ENCODE data around the gene SWI5. TPM values are rescaled to one million over a fixed set of nuclear protein-coding genes. Genes with fewer than 3 reads are reported as not detected.

SWI5 gene
- total RNA-seq, 2 experiments from 2014 or later, result 3.0 to 4.1 TPM

- Histone ChIP-seq H3K36me3 (ENCODE audit: insufficient read depth, low read length) (peaks cover 29% of the 10 kb centered on the region), H3K27ac (ENCODE audit: low read depth in 1 of 2, low read length in 2 of 2) (no peak overlapping the region), H3K9me3 (ENCODE audit: control insufficient read depth in 1 of 2, insufficient read depth in 1 of 2, low read length in 2 of 2) (no peaks in the 10 kb centered on the region), H3K4me3 (ENCODE audit: low read length) (no peak overlapping the region), H3K4me1 (ENCODE audit: insufficient read depth, low read length) (peaks cover 20% of the 10 kb centered on the region), H3K27me3 (ENCODE audit: control insufficient read depth in 1 of 2, insufficient read depth in 2 of 2, low read length in 2 of 2) (no peaks in the 10 kb centered on the region)
- POLR2A ChIA-PET, result no interaction called here
- intact Hi-C loops (cut with DNase I, micrococcal nuclease), result loop anchor here in 1 of 2 experiments (10.0 kb wide), 1 partner anchor 60 kb away; the partner anchor contains the start of gene CIZ1
- no peak for ATAC-seq (ENCODE audit: poor library complexity)
- H3K27me3 Mint-ChIP-seq, result peaks cover 5% of the 10 kb centered on the region
- no peak for TF ChIP-seq CTCF (IDR thresholded peaks at IDR 0.05)
- H3K4me3 Mint-ChIP-seq, result no peak overlapping the region
- DNase-seq, result peak in 1 of 14 experiments; percentile 13
- no peaks in the 10 kb centered on the region for H3K9me3 Mint-ChIP-seq
- peaks cover 22% of the 10 kb centered on the region for H3K36me3 Mint-ChIP-seq (ENCODE audit: low read depth)
- no peak overlapping the region for H3K27ac Mint-ChIP-seq
- CTCF ChIA-PET, result no interaction called here
- H3K4me1 Mint-ChIP-seq (ENCODE audit: low read depth), result peaks cover 22% of the 10 kb centered on the region
These were observed 21.7 kb upstream of the SWI5 start for GRCh38 chr9:128254362-128254761.

- ATAC-seq (ENCODE audit: poor library complexity) (no peak), DNase-seq (peak; percentile 35 to 74 (median 48))
- Mint-ChIP-seq H3K4me1 (ENCODE audit: low read depth) (peaks cover 15% of the 10 kb centered on the region), H3K9me3 (no peaks in the 10 kb centered on the region), H3K4me3 (peak overlapping the region; percentile 66), H3K27ac (no peak overlapping the region), H3K36me3 (ENCODE audit: low read depth) (peaks cover 25% of the 10 kb centered on the region), H3K27me3 (peaks cover 5% of the 10 kb centered on the region)
- H3K27ac ChIP-seq (ENCODE audit: low read depth in 1 of 2, low read length in 2 of 2), result no peak overlapping the region
- no peak overlapping the region for H3K4me3 ChIP-seq (ENCODE audit: low read length)
- peak; percentile 74 for TF ChIP-seq CTCF (IDR thresholded peaks at IDR 0.05)
- no peaks in the 10 kb centered on the region for H3K27me3 ChIP-seq (ENCODE audit: control insufficient read depth in 1 of 2, insufficient read depth in 2 of 2, low read length in 2 of 2)
- H3K4me1 ChIP-seq (ENCODE audit: insufficient read depth, low read length), result peaks cover 14% of the 10 kb centered on the region
- ChIA-PET CTCF (interaction anchor here (0.5 to 0.6 kb wide), 2 partner anchors 21 to 1024 kb away, joined by 3 read pairs; partner anchors contain the start of genes GOLGA2 and SWI5), POLR2A (no interaction called here)
- intact Hi-C loops (cut with DNase I, micrococcal nuclease), result loop anchor here (1.0 to 10.0 kb wide), 2 partner anchors 60 to 86 kb away; partner anchors contain the start of gene CIZ1 (in 1 of the 2)
- no peaks in the 10 kb centered on the region for H3K9me3 ChIP-seq (ENCODE audit: control insufficient read depth in 1 of 2, insufficient read depth in 1 of 2, low read length in 2 of 2)
- H3K36me3 ChIP-seq (ENCODE audit: insufficient read depth, low read length), result peaks cover 36% of the 10 kb centered on the region
These were observed 21.0 kb upstream of the SWI5 start for GRCh38 chr9:128254855-128255759.

- CTCF ChIA-PET, result no interaction called here
- Histone ChIP-seq H3K4me3 (ENCODE audit: low read length) (no peak overlapping the region), H3K9me3 (ENCODE audit: control insufficient read depth in 1 of 2, insufficient read depth in 1 of 2, low read length in 2 of 2) (no peaks in the 10 kb centered on the region), H3K27me3 (ENCODE audit: control insufficient read depth in 1 of 2, insufficient read depth in 2 of 2, low read length in 2 of 2) (no peaks in the 10 kb centered on the region), H3K27ac (ENCODE audit: low read depth in 1 of 2, low read length in 2 of 2) (no peak overlapping the region), H3K4me1 (ENCODE audit: insufficient read depth, low read length) (no peaks in the 10 kb centered on the region), H3K36me3 (ENCODE audit: insufficient read depth, low read length) (peaks cover 57% of the 10 kb centered on the region)
- Mint-ChIP-seq H3K9me3 (no peaks in the 10 kb centered on the region), H3K27me3 (peaks cover 1% of the 10 kb centered on the region), H3K4me3 (no peak overlapping the region), H3K36me3 (ENCODE audit: low read depth) (peaks cover 41% of the 10 kb centered on the region), H3K4me1 (ENCODE audit: low read depth) (peaks cover 2% of the 10 kb centered on the region), H3K27ac (no peak overlapping the region)
- ATAC-seq (ENCODE audit: poor library complexity), result no peak
- intact Hi-C loops (cut with DNase I, micrococcal nuclease), result loop anchor here in 1 of 2 experiments (10.0 kb wide), 1 partner anchor 62 kb away; the partner anchor contains the start of gene CIZ1
- no peak for TF ChIP-seq CTCF (IDR thresholded peaks at IDR 0.05)
- POLR2A ChIA-PET, result no interaction called here
- peak in 1 of 14 experiments; percentile 11 for DNase-seq
These were observed 18.8 kb upstream of the SWI5 start for GRCh38 chr9:128257086-128257825.

All from CD4-positive, alpha-beta T cell (primary cell).